OCI-LY1 (cell line): Measurements from ENCODE around the gene DYRK3.
A peak's percentile ranks its signal among the peaks of the same experiment; 100 is the strongest.

Experiments
- H2AFZ ChIP-seq: fragments of 200-600 bp; sonication (generic), shearing (Covaris generic); 2 replicates; pipeline ENCODE4 v1.6.0; 2014; ENCODE audit warnings: antibody characterized with exemption, mild to moderate bottlenecking, low read length
- H3F3A ChIP-seq: fragments of 200-600 bp; sonication (generic), shearing (Covaris generic); 2 replicates; pipeline ENCODE4 v1.6.0; 2014; ENCODE audit warnings: mild to moderate bottlenecking, antibody characterized with exemption, low read length, moderate library complexity; ENCODE audit not compliant: insufficient read depth
- H3K27ac ChIP-seq: fragments of 200-600 bp; sonication (generic); 2 replicates; pipeline ENCODE4 v1.5.1; 2014; ENCODE audit warnings: low read length, mixed run types, mild to moderate bottlenecking, low read depth; ENCODE audit not compliant: poor library complexity, severe bottlenecking
- H3K27me3 ChIP-seq: fragments of 200-600 bp; sonication (generic); 2 replicates; pipeline ENCODE4 v1.6.0; 2014; ENCODE audit warnings: antibody characterized with exemption, mild to moderate bottlenecking, low read length, moderate library complexity; ENCODE audit not compliant: insufficient read depth
- H3K36me3 ChIP-seq: fragments of 200-600 bp; sonication (generic); 2 replicates; pipeline ENCODE4 v1.6.1; 2014; ENCODE audit warnings: mild to moderate bottlenecking, antibody characterized with exemption, low read length, moderate library complexity, mixed read lengths; ENCODE audit not compliant: insufficient read depth
- H3K4me1 ChIP-seq: fragments of 200-600 bp; sonication (generic); 2 replicates; pipeline ENCODE4 v1.5.1; 2014; ENCODE audit warnings: mild to moderate bottlenecking, low read length, moderate library complexity; ENCODE audit not compliant: insufficient read depth, severe bottlenecking
- H3K4me2 ChIP-seq: fragments of 200-600 bp; sonication (generic), shearing (Covaris generic); 2 replicates; pipeline ENCODE4 v1.6.1; 2014; ENCODE audit warnings: low read length
- H3K4me3 ChIP-seq: fragments of 200-600 bp; sonication (generic); 2 replicates; pipeline ENCODE4 v1.5.1; 2014; ENCODE audit warnings: low read length, low read depth, mild to moderate bottlenecking, mixed read lengths; ENCODE audit not compliant: poor library complexity, severe bottlenecking
- H3K79me2 ChIP-seq: fragments of 200-600 bp; shearing (Covaris generic); 2 replicates; pipeline ENCODE4 v1.6.1; 2016; ENCODE audit warnings: mixed run types, low read length, mixed read lengths; ENCODE audit not compliant: insufficient read depth
- H3K9ac ChIP-seq: fragments of 200-600 bp; sonication (generic), shearing (Covaris generic); 2 replicates; pipeline ENCODE4 v1.6.1; 2014; ENCODE audit warnings: mild to moderate bottlenecking, low read length, mixed read lengths
- H3K9me2 ChIP-seq: fragments of 200-600 bp; sonication (generic), shearing (Covaris generic); 2 replicates; pipeline ENCODE4 v1.6.1; 2014; ENCODE audit warnings: low read depth, mild to moderate bottlenecking, low read length, mixed read lengths
- H3K9me3 ChIP-seq: fragments of 200-600 bp; shearing (Covaris generic); 2 replicates; pipeline ENCODE4 v1.6.1; 2014; ENCODE audit warnings: low read length, mixed read lengths
- H4K20me1 ChIP-seq: fragments of 200-600 bp; sonication (generic), shearing (Covaris generic); 2 replicates; pipeline ENCODE4 v1.6.0; 2016; ENCODE audit warnings: mild to moderate bottlenecking, low read length; ENCODE audit not compliant: insufficient read depth
- CTCF ChIP-seq: fragments of 200-600 bp; sonication (generic), shearing (Covaris generic); IDR thresholded peaks from 2 replicates; pipeline ENCODE4 v1.5.1; 2017; ENCODE audit warnings: mild to moderate bottlenecking, antibody characterized with exemption, low read length, moderate library complexity, mixed read lengths
- EZH2 ChIP-seq: fragments of 200-600 bp; sonication (generic), shearing (Covaris generic); IDR thresholded peaks from 2 replicates; pipeline ENCODE4 v1.8.0; 2017; ENCODE audit warnings: borderline replicate concordance, mixed run types, mild to moderate bottlenecking, antibody characterized with exemption, low read length, moderate library complexity, mixed read lengths

Gene DYRK3

GRCh38 chr1:206663832-206664652, 28.7 kb downstream of the DYRK3 start:
- Histone ChIP-seq H3K27ac (no peak overlapping the region), H4K20me1 (no peaks in the 10 kb centered on the region), H3K9me3 (no peaks in the 10 kb centered on the region), H2AFZ (no peak overlapping the region), H3K4me2 (peak overlapping the region; percentile 29), H3K79me2 (no peaks in the 10 kb centered on the region), H3K27me3 (no peaks in the 10 kb centered on the region), H3K4me3 (no peak overlapping the region), H3K9ac (no peak overlapping the region), H3K9me2 (no peaks in the 10 kb centered on the region), H3K36me3 (no peaks in the 10 kb centered on the region), H3F3A (no peaks in the 10 kb centered on the region), H3K4me1 (peaks cover 3% of the 10 kb centered on the region)
- peak; percentile 95 for TF ChIP-seq CTCF
- no peak for TF ChIP-seq EZH2

GRCh38 chr1:206664740-206665139, 29.4 kb downstream of the DYRK3 start:
- Histone ChIP-seq H3K4me3 (no peak overlapping the region), H3K27ac (no peak overlapping the region), H4K20me1 (no peaks in the 10 kb centered on the region), H3K36me3 (no peaks in the 10 kb centered on the region), H3K9me2 (no peaks in the 10 kb centered on the region), H3K9me3 (no peaks in the 10 kb centered on the region), H3K79me2 (no peaks in the 10 kb centered on the region), H3F3A (no peaks in the 10 kb centered on the region), H3K27me3 (no peaks in the 10 kb centered on the region), H3K9ac (no peak overlapping the region), H3K4me2 (no peak overlapping the region), H2AFZ (no peak overlapping the region), H3K4me1 (peaks cover 3% of the 10 kb centered on the region)
- TF ChIP-seq CTCF (no peak), EZH2 (no peak)

GRCh38 chr1:206666031-206666561, 30.8 kb downstream of the DYRK3 start:
- H3K36me3 ChIP-seq: no peaks in the 10 kb centered on the region
- no peak overlapping the region for H3K4me2 ChIP-seq
- no peak for TF ChIP-seq CTCF
- no peak for TF ChIP-seq EZH2
- no peaks in the 10 kb centered on the region for H3F3A ChIP-seq
- H3K9me2 ChIP-seq: no peaks in the 10 kb centered on the region
- H3K79me2 ChIP-seq: no peaks in the 10 kb centered on the region
- no peaks in the 10 kb centered on the region for H3K27me3 ChIP-seq
- no peak overlapping the region for H3K4me3 ChIP-seq
- no peaks in the 10 kb centered on the region for H4K20me1 ChIP-seq
- no peak overlapping the region for H3K27ac ChIP-seq
- peaks cover 3% of the 10 kb centered on the region for H3K4me1 ChIP-seq
- H3K9me3 ChIP-seq: no peaks in the 10 kb centered on the region
- no peak overlapping the region for H2AFZ ChIP-seq
- H3K9ac ChIP-seq: no peak overlapping the region
